Loucy (cell line): Measurements from ENCODE around the gene NOTCH3.

Experiments
- CTCF ChIP-seq: fragments of 200-600 bp; sonication (generic); conservative IDR thresholded peaks from 2 replicates; pipeline ENCODE4 v1.5.1; 2014; ENCODE audit warnings: mild to moderate bottlenecking, antibody characterized with exemption, low read length
- EZH2phosphoT487 ChIP-seq: fragments of 200-600 bp; IDR thresholded peaks from 2 replicates; pipeline ENCODE4 v1.6.1; 2018; ENCODE audit warnings: antibody characterized with exemption, mild to moderate bottlenecking, moderate library complexity, borderline replicate concordance

GRCh38 chr19:15216363-15216762 lies 15.6 kb upstream of the NOTCH3 start:
- TF ChIP-seq CTCF (no peak), EZH2phosphoT487 (no peak)
